OCI-LY3 (cell line): ENCODE results near the gene EXOSC7.

ENCODE experiments used
- CTCF ChIP-seq: fragments of 200-600, 300-600 bp; sonication (generic); IDR thresholded peaks from 2 replicates; pipeline ENCODE4 v1.5.1; 2014; ENCODE audit warnings: antibody characterized with exemption, low read length, low read depth
- EZH2phosphoT487 ChIP-seq: fragments of 200-600 bp; shearing (Covaris generic); IDR thresholded peaks from 2 replicates; pipeline ENCODE4 v1.6.1; 2018; ENCODE audit warnings: antibody characterized with exemption, mixed run types, low read depth

- TF ChIP-seq CTCF (no peak), EZH2phosphoT487 (no peak)
These were observed 17.7 kb upstream of the EXOSC7 start for GRCh38 chr3:44958386-44958785.
